ENCODE measurements around the gene COBL. TPM values are rescaled to one million over a fixed set of nuclear protein-coding genes. Genes with fewer than 3 reads are reported as not detected.

Gene COBL
- total RNA-seq, 1 experiment from 2014 or later = 63.6 TPM

DNA sequence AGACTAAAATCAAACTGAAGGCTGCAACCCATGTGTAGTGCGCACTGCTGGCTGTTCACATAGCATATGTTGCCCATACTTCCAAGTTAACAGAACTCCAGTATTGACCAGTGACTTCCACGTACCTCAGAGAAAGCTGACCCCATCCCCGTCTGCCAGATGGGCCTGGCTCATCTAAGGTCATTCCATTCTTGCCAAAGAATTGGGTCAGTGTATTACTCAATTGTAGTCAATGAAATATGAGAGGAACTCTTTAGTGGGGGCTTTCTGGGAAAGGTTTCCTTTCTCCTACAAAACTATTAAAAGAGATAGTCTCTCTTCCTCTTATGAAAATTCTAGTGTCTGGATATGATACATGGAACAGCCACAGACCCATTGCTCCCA is 238.6 kb downstream of the COBL start:
- no peak overlapping the region for H3K4me3 ChIP-seq (ENCODE audit: low read depth, low read length)
- Mint-ChIP-seq H3K27ac (ENCODE audit: unreplicated experiment) (no peak overlapping the region), H3K4me1 (ENCODE audit: low read depth, unreplicated experiment) (no peaks in the 10 kb centered on the region), H3K4me3 (ENCODE audit: unreplicated experiment) (no peak overlapping the region), H3K27me3 (ENCODE audit: insufficient read depth, unreplicated experiment) (no peaks in the 10 kb centered on the region), H3K9me3 (ENCODE audit: unreplicated experiment) (no peaks in the 10 kb centered on the region), H3K36me3 (ENCODE audit: insufficient read depth, unreplicated experiment) (peaks cover 39% of the 10 kb centered on the region)
- BruUV-seq (replicated peaks) = no TSS peak
- H3K27me3 ChIP-seq (replicated peaks; ENCODE audit: control insufficient read depth, insufficient read depth, low read length) = no peaks in the 10 kb centered on the region
- no peak for DNase-seq
- TF ChIP-seq, protein P1, sequence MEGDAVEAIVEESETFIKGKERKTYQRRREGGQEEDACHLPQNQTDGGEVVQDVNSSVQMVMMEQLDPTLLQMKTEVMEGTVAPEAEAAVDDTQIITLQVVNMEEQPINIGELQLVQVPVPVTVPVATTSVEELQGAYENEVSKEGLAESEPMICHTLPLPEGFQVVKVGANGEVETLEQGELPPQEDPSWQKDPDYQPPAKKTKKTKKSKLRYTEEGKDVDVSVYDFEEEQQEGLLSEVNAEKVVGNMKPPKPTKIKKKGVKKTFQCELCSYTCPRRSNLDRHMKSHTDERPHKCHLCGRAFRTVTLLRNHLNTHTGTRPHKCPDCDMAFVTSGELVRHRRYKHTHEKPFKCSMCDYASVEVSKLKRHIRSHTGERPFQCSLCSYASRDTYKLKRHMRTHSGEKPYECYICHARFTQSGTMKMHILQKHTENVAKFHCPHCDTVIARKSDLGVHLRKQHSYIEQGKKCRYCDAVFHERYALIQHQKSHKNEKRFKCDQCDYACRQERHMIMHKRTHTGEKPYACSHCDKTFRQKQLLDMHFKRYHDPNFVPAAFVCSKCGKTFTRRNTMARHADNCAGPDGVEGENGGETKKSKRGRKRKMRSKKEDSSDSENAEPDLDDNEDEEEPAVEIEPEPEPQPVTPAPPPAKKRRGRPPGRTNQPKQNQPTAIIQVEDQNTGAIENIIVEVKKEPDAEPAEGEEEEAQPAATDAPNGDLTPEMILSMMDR (IDR thresholded peaks at IDR 0.05; ENCODE audit: insufficient read depth in 1 of 2, low read depth in 1 of 2, low read length in 1 of 2, severe bottlenecking in 1 of 2, unreplicated experiment in 1 of 2) = no peak
- H3K36me3 ChIP-seq (ENCODE audit: control insufficient read depth, insufficient read depth, low read length) = peaks cover 2% of the 10 kb centered on the region
- no peaks in the 10 kb centered on the region for H3K4me1 ChIP-seq
- ChIA-PET CTCF (interaction anchor here (0.6 kb wide), 1 partner anchor 1307 kb away, joined by 4 read pairs; no protein-coding TSS in a partner anchor), POLR2A (no interaction called here)
- intact Hi-C loops (cut with micrococcal nuclease; ENCODE audit: unreplicated experiment) = loop anchor here (10.0 kb wide), 1 partner anchor 497 kb away; no protein-coding TSS in a partner anchor
- no peaks in the 10 kb centered on the region for H3K9me3 ChIP-seq

DNA sequence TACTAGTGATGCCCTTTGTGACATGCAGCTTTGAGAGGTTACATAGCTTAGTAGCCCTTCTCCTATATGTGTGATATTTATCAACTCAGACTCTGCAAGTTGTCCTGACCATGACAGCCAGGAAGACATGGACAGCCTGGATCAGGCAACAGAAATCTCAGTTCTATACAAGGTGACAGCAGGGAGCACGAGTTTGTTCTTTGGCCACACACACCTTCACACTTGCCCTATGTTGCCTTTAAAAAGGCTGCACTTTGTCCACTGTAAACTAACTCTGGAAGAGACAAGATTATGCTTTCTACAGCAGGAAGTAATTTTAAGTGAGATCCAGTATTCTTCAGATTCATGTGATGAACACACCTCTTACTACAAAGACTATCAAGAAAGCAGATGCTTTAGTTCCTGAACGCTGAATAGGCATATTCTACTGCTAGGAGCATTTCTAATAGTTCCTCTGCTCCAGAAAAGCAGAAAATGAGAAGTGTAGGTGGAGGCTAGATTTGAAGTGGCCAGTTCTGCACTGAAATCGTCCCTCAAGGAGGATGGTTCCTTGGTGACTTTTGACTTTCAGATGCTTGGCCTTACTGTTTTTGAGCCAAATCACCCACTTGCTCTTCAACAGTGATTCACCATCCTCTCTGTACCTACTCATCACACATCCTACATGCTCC is 239.2 kb downstream of the COBL start:
- ChIA-PET POLR2A (no interaction called here), CTCF (interaction anchor here (0.7 kb wide), 1 partner anchor 83 kb away, joined by 3 read pairs; no protein-coding TSS in a partner anchor)
- peaks cover 36% of the 10 kb centered on the region for H3K36me3 Mint-ChIP-seq (ENCODE audit: insufficient read depth, unreplicated experiment)

DNA sequence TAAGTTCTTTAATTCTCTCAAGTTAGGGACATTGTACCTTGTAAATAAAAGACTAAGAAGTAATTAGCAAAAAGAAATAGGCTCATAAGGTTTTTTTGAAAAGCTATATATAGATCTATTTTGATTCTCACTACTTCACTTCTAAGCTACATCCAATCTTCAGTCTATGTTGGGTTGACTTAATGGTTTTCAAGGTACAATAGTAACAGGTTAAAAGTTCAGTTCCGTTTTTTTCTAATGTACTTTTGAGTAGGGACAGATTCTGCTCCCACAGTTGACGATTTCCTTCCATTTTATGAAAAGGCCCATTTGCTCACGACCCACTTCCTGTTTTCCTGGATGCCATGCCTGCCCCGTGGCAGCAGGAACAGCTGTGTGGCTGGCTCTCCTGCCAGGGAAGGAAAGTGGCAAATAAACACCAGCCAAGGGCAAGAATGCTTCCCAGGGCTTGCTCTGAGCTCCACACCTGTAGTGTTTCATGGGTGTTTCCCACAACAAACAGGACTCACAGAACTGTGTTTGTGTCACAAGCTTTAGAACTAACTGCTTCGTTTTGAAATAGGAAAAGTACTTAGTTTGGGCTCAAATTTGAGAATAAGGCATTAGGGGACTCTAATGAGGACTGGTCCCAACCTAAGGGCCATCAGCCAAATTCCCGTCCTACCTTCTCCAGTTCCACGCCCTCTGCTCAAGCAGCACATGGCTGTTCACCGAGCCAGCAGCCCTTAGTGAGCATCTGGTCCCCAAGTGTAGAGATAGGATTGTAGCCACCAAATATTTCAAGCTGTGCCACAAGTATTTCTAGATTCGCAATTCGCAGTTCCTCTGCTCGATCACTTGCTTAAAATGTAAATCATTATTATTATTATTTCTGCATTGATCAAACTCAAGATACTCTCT is 240.7 kb downstream of the COBL start:
- H3K36me3 ChIP-seq (ENCODE audit: control insufficient read depth, insufficient read depth, low read length) = no peaks in the 10 kb centered on the region; the same call in 1 of the 2 replicates
- Mint-ChIP-seq H3K36me3 (ENCODE audit: insufficient read depth, unreplicated experiment) (peaks cover 42% of the 10 kb centered on the region), H3K4me3 (ENCODE audit: unreplicated experiment) (no peak overlapping the region), H3K4me1 (ENCODE audit: low read depth, unreplicated experiment) (no peaks in the 10 kb centered on the region), H3K27me3 (ENCODE audit: insufficient read depth, unreplicated experiment) (no peaks in the 10 kb centered on the region), H3K9me3 (ENCODE audit: unreplicated experiment) (no peaks in the 10 kb centered on the region), H3K27ac (ENCODE audit: unreplicated experiment) (no peak overlapping the region)
- no peak for DNase-seq
- H3K9me3 ChIP-seq = no peaks in the 10 kb centered on the region
- CTCF ChIA-PET = no interaction called here
- BruUV-seq (replicated peaks) = no TSS peak
- POLR2A ChIA-PET = no interaction called here
- intact Hi-C loops (cut with micrococcal nuclease; ENCODE audit: unreplicated experiment) = loop anchor here (10.0 kb wide), 1 partner anchor 499 kb away; no protein-coding TSS in a partner anchor
- no peak overlapping the region for H3K4me3 ChIP-seq (ENCODE audit: low read depth, low read length)
- no peaks in the 10 kb centered on the region for H3K27me3 ChIP-seq (replicated peaks; ENCODE audit: control insufficient read depth, insufficient read depth, low read length)
- TF ChIP-seq, protein P1 (IDR thresholded peaks at IDR 0.05; ENCODE audit: insufficient read depth in 1 of 2, low read depth in 1 of 2, low read length in 1 of 2, severe bottlenecking in 1 of 2, unreplicated experiment in 1 of 2) = no peak
- no peaks in the 10 kb centered on the region for H3K4me1 ChIP-seq

More for the DNA sequence above, 239.2 kb downstream of the COBL start:
- H3K4me3 ChIP-seq (ENCODE audit: low read depth, low read length) = no peak overlapping the region
- H3K4me1 ChIP-seq = no peaks in the 10 kb centered on the region
- no TSS peak for BruUV-seq (replicated peaks)
- DNase-seq = no peak
- no peaks in the 10 kb centered on the region for H3K9me3 ChIP-seq
- no peaks in the 10 kb centered on the region for H3K27me3 Mint-ChIP-seq (ENCODE audit: insufficient read depth, unreplicated experiment)
- H3K4me3 Mint-ChIP-seq (ENCODE audit: unreplicated experiment) = no peak overlapping the region
- H3K9me3 Mint-ChIP-seq (ENCODE audit: unreplicated experiment) = no peaks in the 10 kb centered on the region
- TF ChIP-seq, protein P1 (IDR thresholded peaks at IDR 0.05; ENCODE audit: insufficient read depth in 1 of 2, low read depth in 1 of 2, low read length in 1 of 2, severe bottlenecking in 1 of 2, unreplicated experiment in 1 of 2) = no peak
- no peak overlapping the region for H3K27ac Mint-ChIP-seq (ENCODE audit: unreplicated experiment)
- intact Hi-C loops (cut with micrococcal nuclease; ENCODE audit: unreplicated experiment) = loop anchor here (10.0 kb wide), 1 partner anchor 497 kb away; no protein-coding TSS in a partner anchor
- no peaks in the 10 kb centered on the region for H3K4me1 Mint-ChIP-seq (ENCODE audit: low read depth, unreplicated experiment)
- peaks cover 2% of the 10 kb centered on the region for H3K36me3 ChIP-seq (ENCODE audit: control insufficient read depth, insufficient read depth, low read length)
- H3K27me3 ChIP-seq (replicated peaks; ENCODE audit: control insufficient read depth, insufficient read depth, low read length) = no peaks in the 10 kb centered on the region

Data from Caco-2 (cell line).